DOHH2 (cell line): ENCODE data around the gene EHD3.

Source experiments
- CTCF ChIP-seq: fragments of 200-600 bp; sonication (generic); IDR thresholded peaks from one replicate; pipeline ENCODE4 v1.5.1; 2014; ENCODE audit warnings: antibody characterized with exemption, mild to moderate bottlenecking, low read depth, low read length; ENCODE audit not compliant: poor library complexity, severe bottlenecking
- EZH2phosphoT487 ChIP-seq: fragments of 200-600 bp; sonication (generic); IDR thresholded peaks from 2 replicates; pipeline ENCODE4 v1.6.1; 2017; ENCODE audit warnings: borderline replicate concordance, mild to moderate bottlenecking, antibody characterized with exemption, low read length, moderate library complexity, mixed read lengths

- no peak for TF ChIP-seq CTCF
- TF ChIP-seq EZH2phosphoT487, result no peak
These were observed 5.2 kb upstream of the EHD3 start for GRCh38 chr2:31228717-31229116.
